GM12878 (cell line): ENCODE measurements around the gene NFE2L2. TPM values are rescaled to one million over a fixed set of nuclear protein-coding genes. Genes with fewer than 3 reads are reported as not detected.

ENCODE experiments used
- ATAC-seq: fragments of 200-7000 bp; cut with Tn5 transposase; 3 replicates; pipeline ENCODE4 v1.9.1; 2020; ENCODE audit warnings: mild to moderate bottlenecking, moderate library complexity
- BruUV-seq: library from RNA; stranded (reverse); fragments of 400-500 nt; replicated peaks from 2 replicates; lab custom pipeline; 2021; lab: Mats Ljungman, UMichigan
- CTCF ChIA-PET: fragments of 300-600 bp; sonication (Branson Sonifier 250); formaldehyde crosslinking; extraction: SDS; loops from one replicate; lab custom pipeline; 2021; ENCODE audit warnings: inconsistent platforms; lab: Yijun Ruan, JAX
- POLR2A ChIA-PET: fragments of 350-600 bp; formaldehyde crosslinking; extraction: SDS; loops from one replicate; lab custom pipeline; 2021; ENCODE audit warnings: inconsistent platforms; lab: Charles Lee
- RAD21 ChIA-PET: fragments of 300-600 bp; sonication (Branson Sonifier 250); formaldehyde crosslinking; loops from one replicate; lab custom pipeline; 2023; ENCODE audit warnings: antibody characterized with exemption; ENCODE audit not compliant: unreplicated experiment; lab: Charles Lee
- SMC1A ChIA-PET: fragments of 300-600 bp; sonication (Branson Sonifier 250); formaldehyde crosslinking; loops from one replicate; lab custom pipeline; 2023; ENCODE audit not compliant: unreplicated experiment, uncharacterized antibody; lab: Charles Lee
- DNase-seq: peaks from one replicate; pipeline ENCODE4 v3.0.0-alpha.2; 2011; ENCODE audit warnings: low read depth, low spot score
- FAIRE-seq: peaks from 3 replicates; lab custom pipeline; 2011; peaks lifted over from hg19 to GRCh38; lab: Jason Lieb, UNC
- H2AFZ ChIP-seq: 2 replicates; pipeline ENCODE4 v1.6.0; 2011; ENCODE audit warnings: low read depth, low read length, control low read depth; ENCODE audit not compliant: control insufficient read depth
- H3K27ac ChIP-seq: 2 replicates; pipeline ENCODE4 v1.5.1; 2011; ENCODE audit warnings: control low read depth; ENCODE audit not compliant: control insufficient read depth, insufficient read depth
- H3K27me3 ChIP-seq, 2 experiments: replicated peaks in 1 of 2; 2 replicates each; pipeline versions ENCODE4 v1.6.0 to v1.6.1; 2011; ENCODE audit warnings: low read length in 1 of 2; ENCODE audit not compliant: control insufficient read depth in 2 of 2, insufficient read depth in 2 of 2
- H3K36me3 ChIP-seq, 2 experiments: 2 replicates each; pipeline ENCODE4 v1.5.1; 2011; ENCODE audit warnings: low read length in 1 of 2; ENCODE audit not compliant: control insufficient read depth in 2 of 2, insufficient read depth in 2 of 2
- H3K4me1 ChIP-seq: 2 replicates; pipeline ENCODE4 v1.6.1; 2011; ENCODE audit warnings: mild to moderate bottlenecking, low read length, moderate library complexity, mixed read lengths; ENCODE audit not compliant: control insufficient read depth, insufficient read depth
- H3K4me2 ChIP-seq: 2 replicates; pipeline ENCODE4 v1.6.0; 2011; ENCODE audit warnings: control low read depth; ENCODE audit not compliant: control insufficient read depth, insufficient read depth
- H3K4me3 ChIP-seq: fragments of 200-600 bp; sonication (generic); 2 replicates; pipeline ENCODE4 v1.5.1; 2016
- H3K79me2 ChIP-seq: 2 replicates; pipeline ENCODE4 v1.6.0; 2011; ENCODE audit warnings: low read length; ENCODE audit not compliant: control insufficient read depth, insufficient read depth
- H3K9ac ChIP-seq: 2 replicates; pipeline ENCODE4 v1.8.0; 2011; ENCODE audit warnings: low read length, control low read depth, mixed read lengths; ENCODE audit not compliant: control insufficient read depth, insufficient read depth
- H3K9me3 ChIP-seq: replicated peaks from 3 replicates; pipeline ENCODE4 v1.5.1; 2011; ENCODE audit warnings: mild to moderate bottlenecking, low read length; ENCODE audit not compliant: control insufficient read depth, insufficient read depth
- H4K20me1 ChIP-seq: 2 replicates; pipeline ENCODE4 v1.6.0; 2011; ENCODE audit not compliant: control insufficient read depth, insufficient read depth
- CHD1 ChIP-seq: IDR thresholded peaks from 2 replicates; pipeline ENCODE4 v1.6.1; 2012; ENCODE audit warnings: low read depth, low read length, improper control_type of control experiment
- GATAD2B ChIP-seq: fragments of 450-650 bp; conservative IDR thresholded peaks from 2 replicates; pipeline ENCODE4 v1.6.1; 2017; ENCODE audit warnings: low read depth, mild to moderate bottlenecking, moderate library complexity
- HDGF ChIP-seq: fragments of 450-650 bp; IDR thresholded peaks from 2 replicates; pipeline ENCODE4 v1.6.1; 2016; ENCODE audit warnings: antibody characterized with exemption
- SREBF2 ChIP-seq: IDR thresholded peaks from 2 replicates; pipeline ENCODE4 v1.6.1; 2012; ENCODE audit warnings: mild to moderate bottlenecking, low read length
- SUPT20H ChIP-seq: IDR thresholded peaks from 2 replicates; pipeline ENCODE4 v1.6.1; 2011; ENCODE audit warnings: low read depth, mild to moderate bottlenecking, low read length, moderate library complexity, borderline replicate concordance; ENCODE audit not compliant: control insufficient read depth
- TAF1 ChIP-seq: IDR thresholded peaks from 2 replicates; pipeline ENCODE4 v1.6.1; 2011; ENCODE audit warnings: mild to moderate bottlenecking, low read depth, low read length, borderline replicate concordance
- YY1 ChIP-seq: IDR thresholded peaks from 2 replicates; pipeline ENCODE4 v1.6.1; 2011; ENCODE audit warnings: low read depth, mild to moderate bottlenecking, low read length
- ZNF274 ChIP-seq: IDR thresholded peaks from one replicate; pipeline ENCODE4 v1.8.0; 2011; ENCODE audit not compliant: insufficient read length, insufficient read depth
- WGBS: methylation state at CpG from one replicate; pipeline ENCODE4 v1.1.6; 2016; ENCODE audit warnings: low lambda C conversion rate; ENCODE audit not compliant: insufficient replicate concordance, insufficient coverage; ENCODE audit errors: missing lambda C conversion rate; 5-methylcytosine and 5-hydroxymethylcytosine counted together
- in situ Hi-C: fragments of 300-500 bp; cut with MboI; formaldehyde crosslinking; loops from 9 replicates; pipeline ENCODE4 v1.14.3; 2018; ENCODE audit warnings: mixed read lengths
- intact Hi-C: fragments of 100-400 bp; cut with micrococcal nuclease; formaldehyde crosslinking; loops from one replicate; pipeline ENCODE4 v1.14.2; 2022; ENCODE audit not compliant: unreplicated experiment
- polyA plus RNA-seq, 11 experiments: library from polyadenylated mRNA; depleted of rRNA in 4 of 11; unstranded in 6 of 11; stranded (reverse) in 5 of 11; fragments of >200 nt; fragmentation: Nextera tagmentation in 4 of 11; fragmentation: Illumina TruSeq in 1 of 11; extraction: Ambion mirVana in 4 of 11; extraction: Trizol in 1 of 11; gene quantifications; 1 replicate in 1 of 11; 2 replicates in 10 of 11; pipeline versions ENCODE4 v1.2.1 to v1.2.3, GENCODE V29; 2011 to 2016; ENCODE audit warnings: inconsistent platforms in 2 of 11, missing spikeins in 2 of 11, low read depth in 1 of 11
- total RNA-seq, 4 experiments: library from RNA; depleted of rRNA in 3 of 4; stranded (reverse); fragments of >200 nt in 3 of 4; fragmentation: Illumina TruSeq in 1 of 4; extraction: Trizol in 1 of 4; gene quantifications; 2 replicates each; pipeline versions ENCODE4 v1.2.1 to v1.2.3, GENCODE V29; 2013 to 2021
- TF ChIP-seq, protein P1 (sequence below): fragments of 450-650 bp; IDR thresholded peaks from 2 replicates; pipeline ENCODE4 v1.6.1; 2017; ENCODE audit warnings: mild to moderate bottlenecking, low read depth, inconsistent platforms; ENCODE audit not compliant: poor library complexity, severe bottlenecking

NFE2L2 gene
- total and polyA plus RNA-seq, 10 of the 15 experiments (the other 5 are each of a cell fraction or from before 2014, with no cell fraction given): 18.4 to 69.8 (median 37.1) TPM

DNA sequence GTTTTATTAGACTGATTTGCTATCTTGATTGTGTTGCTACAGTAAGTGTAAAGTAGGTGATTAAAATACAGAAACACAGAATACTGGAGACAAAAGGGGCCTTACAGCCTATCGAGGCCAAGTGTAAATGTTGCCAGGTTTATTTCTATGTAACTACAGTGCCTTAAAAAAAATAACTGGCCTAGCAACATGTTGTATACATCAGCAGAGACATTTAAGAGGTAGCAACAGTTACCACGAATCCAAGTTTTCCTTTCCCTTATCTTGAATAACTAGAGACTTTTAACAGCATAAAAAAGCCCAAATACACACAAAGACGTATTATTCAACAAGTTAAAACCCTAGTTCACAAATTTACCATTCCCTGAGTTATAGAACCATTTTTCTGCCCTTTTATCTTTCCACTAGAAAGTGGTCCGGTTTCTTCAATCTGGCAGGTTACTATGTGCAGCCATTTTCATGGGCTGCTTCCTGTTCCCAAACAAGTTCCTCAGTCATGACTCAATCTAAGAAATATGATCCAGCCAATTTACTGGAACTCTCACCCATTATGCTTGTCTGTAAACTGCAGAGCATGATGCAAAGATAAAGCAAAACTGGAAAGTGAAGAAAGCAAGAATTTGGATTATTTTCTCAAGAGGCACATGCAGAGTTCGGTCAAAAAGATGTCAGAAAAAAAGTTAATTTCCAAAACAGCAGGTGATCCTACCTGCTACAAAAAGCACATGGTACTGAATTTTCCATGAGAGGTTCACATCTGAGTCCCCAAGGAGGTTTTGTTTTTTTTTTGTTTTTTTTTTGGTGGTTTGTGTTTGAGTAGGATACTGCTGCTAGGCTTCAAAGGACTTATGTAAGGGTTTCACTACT lies 22.2 kb downstream of the NFE2L2 start:
- in situ Hi-C loops: no loop called here
- Histone ChIP-seq H2AFZ (no peak overlapping the region), H3K36me3 (peaks cover 0 to 6% of the 10 kb centered on the region in 2 experiments; a peak in 3 of 4 replicates), H3K27me3 (no peaks in the 10 kb centered on the region), H3K4me3 (no peak overlapping the region), H4K20me1 (peaks cover 2% of the 10 kb centered on the region), H3K9me3 (no peaks in the 10 kb centered on the region), H3K79me2 (peaks cover 80% of the 10 kb centered on the region), H3K9ac (no peak overlapping the region), H3K4me2 (peak overlapping the region; percentile 12; the same call in 1 of the 2 replicates), H3K27ac (peak overlapping the region; percentile 21; the same call in 1 of the 2 replicates), H3K4me1 (peaks cover 22% of the 10 kb centered on the region)
- BruUV-seq: TSS peak; percentile 21
- no peak for FAIRE-seq
- DNase-seq: no peak
- ChIA-PET RAD21 (no interaction called here), CTCF (interaction anchor here (1.3 kb wide), 1 partner anchor 21 kb away, joined by 4 read pairs; no protein-coding TSS in a partner anchor), SMC1A (no interaction called here), POLR2A (no interaction called here)
- 65% methylated on average over 5 of the region's 5 CpGs for WGBS
- TF ChIP-seq ZNF274 (no peak), GATAD2B (no peak), YY1 (peak; percentile 37; the same call in 1 of the 2 replicates)
- no peak for ATAC-seq
- intact Hi-C loops: loop anchor here (5.0 kb wide), 1 partner anchor 90 kb away; no protein-coding TSS in a partner anchor

DNA sequence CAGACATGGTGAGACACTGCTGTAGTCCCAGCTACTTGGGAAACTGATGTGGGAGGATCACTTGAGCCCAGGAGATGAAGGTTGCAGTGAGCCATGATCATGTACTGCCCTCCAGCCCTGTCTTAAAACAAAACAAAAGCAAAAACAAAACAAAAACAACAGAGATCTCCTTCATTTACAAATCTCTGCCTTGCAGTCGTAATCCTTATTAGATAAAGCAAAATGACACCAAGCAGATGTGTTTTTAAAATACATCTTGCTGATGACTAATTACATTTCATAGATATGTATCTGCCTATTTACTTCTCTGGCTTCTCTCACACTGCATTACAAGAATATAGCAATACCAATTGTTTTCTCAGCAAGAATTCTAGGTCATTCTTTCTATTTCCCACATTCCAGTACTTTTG lies 22.8 kb downstream of the NFE2L2 start:
- Histone ChIP-seq H3K4me1 (peaks cover 22% of the 10 kb centered on the region), H3K27ac (peak overlapping the region; percentile 21; the same call in 1 of the 2 replicates), H3K9me3 (no peaks in the 10 kb centered on the region), H4K20me1 (peaks cover 2% of the 10 kb centered on the region; the same call in 1 of the 2 replicates), H3K4me2 (peak overlapping the region; percentile 12; the same call in 1 of the 2 replicates), H3K4me3 (no peak overlapping the region), H3K36me3 (peaks cover 0 to 6% of the 10 kb centered on the region in 2 experiments; a peak in 3 of 4 replicates), H3K79me2 (peaks cover 80% of the 10 kb centered on the region), H3K27me3 (no peaks in the 10 kb centered on the region), H3K9ac (no peak overlapping the region), H2AFZ (no peak overlapping the region)
- no peak for ATAC-seq
- in situ Hi-C loops: no loop called here
- FAIRE-seq: no peak
- BruUV-seq: no TSS peak
- ChIA-PET SMC1A (interaction anchor here (0.8 to 3.3 kb wide), 3 partner anchors 10 to 40 kb away, joined by 3 to 23 read pairs (median 12); no protein-coding TSS in a partner anchor), CTCF (interaction anchor here (1.1 to 2.9 kb wide), 5 partner anchors 12 to 77 kb away, joined by 3 to 15 read pairs (median 5); no protein-coding TSS in a partner anchor), POLR2A (interaction anchor here (0.9 to 4.4 kb wide), 2 partner anchors 19 to 23 kb away, joined by 3 to 29 read pairs; partner anchors contain the start of gene NFE2L2), RAD21 (interaction anchor here (0.7 to 1.2 kb wide), 4 partner anchors 44 to 78 kb away, joined by 3 to 4 read pairs (median 4); no protein-coding TSS in a partner anchor)
- WGBS: 96% methylated on average over 1 of the region's 1 CpG
- TF ChIP-seq SUPT20H: no peak
- TF ChIP-seq, protein P1, sequence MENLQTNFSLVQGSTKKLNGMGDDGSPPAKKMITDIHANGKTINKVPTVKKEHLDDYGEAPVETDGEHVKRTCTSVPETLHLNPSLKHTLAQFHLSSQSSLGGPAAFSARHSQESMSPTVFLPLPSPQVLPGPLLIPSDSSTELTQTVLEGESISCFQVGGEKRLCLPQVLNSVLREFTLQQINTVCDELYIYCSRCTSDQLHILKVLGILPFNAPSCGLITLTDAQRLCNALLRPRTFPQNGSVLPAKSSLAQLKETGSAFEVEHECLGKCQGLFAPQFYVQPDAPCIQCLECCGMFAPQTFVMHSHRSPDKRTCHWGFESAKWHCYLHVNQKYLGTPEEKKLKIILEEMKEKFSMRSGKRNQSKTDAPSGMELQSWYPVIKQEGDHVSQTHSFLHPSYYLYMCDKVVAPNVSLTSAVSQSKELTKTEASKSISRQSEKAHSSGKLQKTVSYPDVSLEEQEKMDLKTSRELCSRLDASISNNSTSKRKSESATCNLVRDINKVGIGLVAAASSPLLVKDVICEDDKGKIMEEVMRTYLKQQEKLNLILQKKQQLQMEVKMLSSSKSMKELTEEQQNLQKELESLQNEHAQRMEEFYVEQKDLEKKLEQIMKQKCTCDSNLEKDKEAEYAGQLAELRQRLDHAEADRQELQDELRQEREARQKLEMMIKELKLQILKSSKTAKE: no peak
- TF ChIP-seq HDGF: no peak
- TF ChIP-seq CHD1: no peak
- no peak for TF ChIP-seq SREBF2
- TF ChIP-seq TAF1: no peak
- DNase-seq: no peak
- intact Hi-C loops: loop anchor here (2.0 to 5.0 kb wide), 2 partner anchors 21 to 91 kb away; no protein-coding TSS in a partner anchor
